Limb (tissue), 2 donors: ENCODE data around the gene SFPQ.
"Not testable (repeated sequence)": the region's sequence is repeated elsewhere in the genome, so short reads cannot be mapped to it uniquely, and the experiment has no call there.

Source experiments
- DNase-seq, 2 donors: peaks; one replicate each; pipeline ENCODE4 v3.0.0-alpha.2; 2016; ENCODE audit errors: extremely low spot score in 2 of 2

The SFPQ gene

DNA sequence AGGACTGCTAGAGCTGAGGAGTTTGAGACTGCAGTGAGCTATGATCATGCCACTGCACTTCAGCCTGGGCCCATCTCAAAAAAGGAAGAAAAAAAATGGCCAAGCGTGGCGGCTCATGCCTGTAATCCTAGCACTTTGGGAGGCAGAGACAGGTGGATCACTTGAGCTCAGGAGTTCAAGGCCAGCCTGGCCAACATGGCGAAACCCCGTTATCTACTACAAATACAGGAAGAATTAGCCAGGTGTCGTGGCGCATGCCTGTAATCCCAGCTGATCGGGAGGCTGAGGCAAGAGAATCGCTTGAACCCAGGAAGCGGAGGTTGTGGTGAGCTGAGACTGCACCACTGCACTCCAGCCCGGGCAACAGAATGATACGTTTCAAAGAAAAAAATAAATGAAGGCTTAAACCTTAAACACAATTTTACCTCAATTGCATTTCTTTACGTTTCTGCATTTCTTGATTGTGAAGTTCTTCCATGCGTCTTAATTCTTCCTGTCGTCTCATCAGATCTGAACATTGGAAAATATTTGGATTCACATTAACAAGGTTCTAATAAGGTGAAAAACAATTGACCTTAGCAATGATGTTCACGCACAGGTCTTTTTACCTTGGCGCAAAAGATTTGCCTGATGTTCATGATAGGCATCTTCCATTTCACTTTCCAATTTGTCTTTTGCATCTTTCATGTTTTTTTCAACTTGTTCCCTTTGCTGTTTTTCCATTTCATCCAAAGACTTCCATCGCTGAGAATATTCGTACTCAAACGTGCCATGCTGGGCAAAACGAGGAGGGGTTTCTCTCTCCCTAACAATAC lies 4.2 kb downstream of the SFPQ start:
- DNase-seq: no peak

DNA sequence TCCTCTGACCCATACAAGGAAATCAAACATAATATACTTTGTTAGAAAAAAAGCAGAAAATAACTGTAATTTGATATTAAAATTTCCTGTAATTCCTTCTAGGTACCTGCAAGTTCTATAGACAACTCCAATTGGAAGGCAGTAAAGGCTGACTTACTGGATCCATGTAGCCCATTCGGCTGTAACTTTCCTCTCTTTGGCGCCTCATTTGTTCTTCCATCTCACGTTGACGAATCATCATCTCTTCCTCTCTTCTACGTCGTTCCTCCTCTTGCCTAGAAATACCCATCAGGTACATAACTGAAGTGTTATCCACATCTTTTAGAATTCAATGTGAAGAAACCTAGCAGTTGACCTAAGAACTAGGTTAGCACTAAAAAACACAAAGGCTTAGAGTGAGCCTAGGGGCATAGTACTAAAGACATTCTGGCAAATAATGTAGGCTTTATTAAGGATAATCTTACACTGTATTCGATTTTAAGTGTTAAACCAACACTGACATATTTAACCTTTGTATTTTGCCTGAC lies 5.1 kb downstream of the SFPQ start:
- DNase-seq: no peak

DNA sequence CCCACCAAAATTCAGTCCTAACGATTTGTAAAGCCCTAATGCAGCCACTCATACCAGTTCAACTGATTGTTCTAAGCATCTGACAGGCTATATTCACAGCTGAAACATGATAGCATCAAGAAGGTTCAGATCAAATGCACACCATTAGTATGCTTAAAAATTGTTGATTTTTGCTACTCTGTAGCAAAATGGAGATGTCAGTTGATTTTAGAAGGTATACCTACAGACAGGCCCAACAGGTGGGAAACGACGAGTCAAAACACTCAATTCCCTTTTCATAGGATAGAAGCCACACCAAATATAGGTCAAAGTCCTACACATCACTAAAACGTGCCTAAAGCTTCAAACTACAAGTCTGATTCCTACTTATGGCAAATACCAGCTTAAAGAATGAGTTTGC lies 6.7 kb downstream of the SFPQ start:
- DNase-seq: no peak

DNA sequence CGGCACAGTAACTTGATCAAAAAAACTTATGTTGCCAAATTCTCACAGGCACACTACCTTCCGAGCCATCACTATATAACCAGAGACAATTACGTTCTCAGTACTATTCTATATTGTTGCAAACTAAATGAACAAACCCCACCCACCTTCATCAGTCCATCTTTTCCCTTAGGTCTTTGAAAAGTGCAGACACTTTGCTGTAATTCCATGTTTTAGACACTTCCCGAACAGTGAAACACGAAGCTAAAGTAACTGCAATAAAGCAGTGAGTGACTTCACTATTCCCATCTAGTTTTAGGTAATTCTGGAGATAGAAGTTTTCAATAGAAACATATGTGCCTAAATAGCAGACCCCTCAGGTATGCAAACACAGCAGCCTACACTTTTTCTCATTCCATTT lies 7.7 kb downstream of the SFPQ start:
- no peak for DNase-seq

DNA sequence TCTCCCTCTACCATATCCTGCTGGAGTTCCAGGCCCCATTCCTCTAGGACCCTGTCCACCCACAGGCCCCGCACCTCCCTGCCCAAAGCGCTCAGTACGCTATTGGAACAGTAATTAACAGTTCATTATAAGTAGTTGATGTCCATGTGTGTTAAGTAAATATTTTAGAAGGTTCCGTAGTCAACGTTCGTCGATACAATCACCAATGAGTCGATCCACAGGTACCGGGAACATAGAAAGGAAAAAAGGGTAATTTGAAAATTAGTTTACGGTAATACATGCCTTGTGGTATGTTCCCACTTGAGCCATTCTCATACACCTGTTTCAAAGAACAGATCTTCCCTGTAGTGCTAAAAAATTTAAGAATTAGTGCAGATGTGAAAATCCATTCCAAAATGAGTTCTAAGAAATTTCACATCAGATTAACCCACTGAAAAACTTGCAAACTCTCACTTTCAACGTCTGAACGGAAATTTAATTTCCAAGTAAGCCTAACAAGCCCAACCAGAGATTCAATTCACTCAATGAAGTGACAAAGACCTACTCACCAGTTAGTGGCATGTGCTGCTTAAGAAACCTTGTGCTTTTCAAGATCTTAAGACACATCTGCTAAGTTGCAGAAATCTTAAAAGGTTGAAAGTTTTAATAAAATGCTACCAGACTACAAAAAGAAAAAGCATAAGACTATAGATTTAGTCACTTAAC lies 8.3 kb downstream of the SFPQ start:
- no peak for DNase-seq

DNA sequence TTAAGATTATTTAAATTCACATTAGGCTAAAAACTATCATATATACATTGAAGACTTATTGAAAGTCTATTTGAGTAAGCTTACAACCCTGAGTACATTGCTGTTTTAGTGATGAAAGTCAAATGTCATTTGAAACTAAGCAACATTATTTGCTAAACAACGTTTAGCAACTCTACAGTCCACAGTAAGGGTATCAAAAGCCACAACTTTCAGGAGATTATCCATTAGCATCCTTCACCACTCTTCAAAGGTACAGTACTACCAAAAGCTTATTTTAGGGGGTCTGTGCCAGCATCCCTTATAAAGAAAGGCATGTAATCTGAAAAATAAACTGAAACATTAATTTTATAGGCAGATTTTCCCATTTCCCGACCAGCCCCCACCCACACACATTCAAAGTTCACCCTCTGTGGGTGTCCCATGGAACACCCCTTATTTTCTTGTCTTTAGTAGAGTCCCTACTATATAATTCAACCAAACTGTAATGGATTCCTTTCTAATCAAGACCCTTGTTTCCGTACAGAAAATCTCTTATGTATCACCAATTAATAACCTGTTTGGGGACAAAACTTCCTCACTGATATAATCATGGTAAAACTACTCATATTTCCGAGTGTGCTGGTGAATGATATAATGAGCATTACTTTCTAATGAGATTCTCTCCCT lies 11.0 kb downstream of the SFPQ start:
- no peak for DNase-seq

DNA sequence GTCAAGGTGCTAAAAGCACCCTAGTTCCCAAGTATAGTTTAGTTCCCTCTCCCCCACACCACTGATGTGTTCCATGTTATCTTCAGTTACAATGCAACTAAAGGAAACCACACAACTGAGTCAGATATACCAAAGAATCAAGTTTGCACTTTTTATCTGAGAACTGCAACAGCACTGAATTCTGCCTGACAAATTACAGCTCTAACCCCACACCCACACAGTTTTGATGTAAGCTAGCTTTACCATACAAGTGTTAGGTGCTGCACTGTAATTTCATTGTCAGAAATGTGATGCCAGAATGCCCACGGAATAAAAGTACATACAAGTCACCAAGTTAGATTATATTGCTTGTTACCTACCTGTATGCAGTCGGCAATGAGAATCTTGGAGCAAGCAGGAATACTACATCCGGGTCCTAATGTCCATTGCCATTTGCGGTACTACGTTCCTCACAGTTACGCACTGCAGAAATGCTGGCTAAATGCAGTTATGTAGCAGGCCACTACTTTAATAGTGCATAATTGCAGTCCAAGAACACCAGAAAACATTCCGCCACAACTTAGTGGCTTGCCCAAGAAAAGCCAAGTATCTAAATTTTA lies 12.1 kb downstream of the SFPQ start:
- DNase-seq: no peak

DNA sequence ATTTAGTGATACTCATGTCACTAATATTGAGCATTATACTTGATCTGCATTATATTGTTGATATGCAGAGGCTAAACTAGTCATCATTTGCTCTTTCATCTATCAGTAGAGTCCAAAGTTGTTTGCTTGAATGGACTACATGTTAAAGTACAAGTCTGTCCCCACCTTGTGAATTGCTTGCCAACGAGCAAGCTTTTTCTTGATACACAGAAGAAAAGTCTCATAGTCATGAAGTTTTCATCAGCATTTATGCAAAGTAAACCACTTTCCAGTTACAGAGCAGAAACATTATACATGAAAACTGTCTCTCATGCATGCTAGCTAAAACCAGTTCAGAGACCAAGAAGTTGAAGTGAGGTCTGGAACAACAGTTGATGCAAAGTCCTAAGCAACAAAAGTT lies 13.0 kb downstream of the SFPQ start:
- no peak for DNase-seq

DNA sequence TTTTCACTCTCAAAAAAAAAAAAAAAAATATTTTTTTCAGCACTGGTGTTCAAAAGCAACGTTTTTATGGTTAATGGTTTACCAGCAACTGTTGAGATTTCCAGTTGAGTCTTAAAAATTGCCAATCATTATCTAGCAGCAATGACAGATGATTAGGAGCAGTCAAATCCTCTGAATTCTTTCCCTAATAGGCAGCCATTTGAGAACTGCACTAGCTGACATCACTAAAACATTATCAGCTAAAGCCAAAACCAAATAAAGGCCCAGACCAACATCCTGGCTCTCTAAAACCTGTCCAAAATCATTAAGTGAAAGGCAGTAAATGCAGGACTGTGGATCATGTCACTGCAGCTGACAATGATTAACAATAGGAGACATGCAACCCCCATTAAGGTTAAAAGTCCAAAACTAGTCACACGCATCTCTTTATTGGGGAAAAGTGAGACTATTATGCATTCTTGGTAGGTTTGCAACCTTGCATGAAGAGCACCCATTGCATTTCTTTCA lies 14.0 kb downstream of the SFPQ start:
- DNase-seq: no peak

DNA sequence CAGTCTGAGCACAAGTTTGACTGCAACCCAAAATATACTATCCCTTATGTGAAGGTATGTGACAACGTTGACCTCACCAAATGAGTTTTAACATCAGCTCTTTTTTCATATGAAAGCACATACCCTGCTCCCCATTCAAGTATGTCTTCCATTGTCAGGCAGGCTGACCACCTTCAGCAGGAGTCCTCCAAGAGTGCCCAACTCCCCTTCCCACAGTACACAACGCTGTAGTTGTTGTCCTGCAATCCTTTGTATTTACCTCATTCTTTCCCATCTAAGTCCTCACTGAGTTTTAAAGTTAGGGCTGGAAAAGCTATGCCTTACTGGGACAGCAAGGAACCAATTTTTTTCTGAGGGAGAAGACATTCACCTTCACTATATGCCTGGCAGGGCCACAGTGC lies 14.7 kb downstream of the SFPQ start:
- no peak for DNase-seq

DNA sequence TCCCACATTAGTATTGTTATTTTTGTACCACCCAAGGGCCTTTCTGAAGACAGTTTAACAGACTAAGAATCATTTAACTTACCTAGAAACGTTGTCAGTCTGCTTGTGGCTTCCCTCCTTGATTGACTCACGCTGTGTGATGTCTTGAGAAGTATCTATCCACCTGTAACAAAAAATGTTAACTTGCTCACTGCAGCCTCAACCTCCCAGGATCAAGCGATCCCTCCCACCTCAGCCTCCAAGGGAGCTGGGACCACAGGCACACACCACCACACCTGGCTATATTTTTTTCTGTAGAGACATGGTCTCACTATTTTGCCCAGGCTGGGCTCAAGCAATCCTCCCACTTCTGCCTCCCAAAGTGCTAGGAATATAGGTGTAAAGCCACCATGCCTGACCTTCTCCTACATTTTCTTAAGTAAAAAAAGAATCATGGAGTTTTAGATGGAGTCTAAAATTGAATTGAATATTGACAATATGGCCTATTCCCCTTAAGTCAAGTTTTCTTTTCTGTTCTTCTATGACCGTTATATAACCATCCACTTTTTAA lies 15.6 kb downstream of the SFPQ start:
- no peak for DNase-seq

DNA sequence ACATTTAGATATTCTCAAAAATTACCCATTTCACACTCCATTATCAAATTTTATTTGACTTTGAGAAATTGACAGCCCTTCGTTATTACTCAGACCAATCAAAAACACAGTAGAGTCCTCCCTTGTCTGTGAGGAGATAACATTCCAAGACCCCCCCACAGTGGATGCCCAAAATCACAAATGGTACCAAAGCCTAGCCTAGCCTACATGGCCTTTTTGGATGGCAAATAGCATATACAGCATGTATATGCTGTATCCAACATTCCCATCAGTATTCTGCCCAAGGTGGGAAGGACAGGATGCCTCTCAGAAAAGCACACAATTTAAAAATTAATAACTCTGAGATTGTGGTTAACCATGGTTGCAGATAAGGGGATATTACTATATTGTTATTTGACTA lies 17.3 kb downstream of the SFPQ start:
- no peak for DNase-seq

DNA sequence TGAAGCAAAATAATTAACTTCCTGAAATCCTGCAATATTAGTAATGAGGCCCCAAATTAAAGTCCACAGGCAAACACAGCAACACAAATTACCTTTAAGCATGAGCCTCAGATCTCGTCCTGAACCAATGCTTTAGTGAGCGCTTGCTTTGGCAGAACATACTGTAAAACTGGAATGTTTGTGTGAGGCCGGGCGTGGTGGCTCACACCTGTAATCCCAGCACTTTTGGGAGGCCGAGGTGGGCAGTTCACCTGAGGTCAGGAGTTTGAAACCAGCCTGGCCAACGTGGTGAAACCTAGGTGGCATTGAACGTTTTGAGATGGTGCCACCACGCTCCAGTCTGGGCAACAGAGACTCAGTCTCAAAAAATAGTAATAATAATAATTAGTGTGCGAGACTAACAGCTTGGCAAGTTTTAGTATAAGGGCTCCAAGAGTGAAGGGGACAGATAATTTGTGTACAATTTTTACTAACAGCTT lies 17.8 kb downstream of the SFPQ start:
- DNase-seq: no peak

DNA sequence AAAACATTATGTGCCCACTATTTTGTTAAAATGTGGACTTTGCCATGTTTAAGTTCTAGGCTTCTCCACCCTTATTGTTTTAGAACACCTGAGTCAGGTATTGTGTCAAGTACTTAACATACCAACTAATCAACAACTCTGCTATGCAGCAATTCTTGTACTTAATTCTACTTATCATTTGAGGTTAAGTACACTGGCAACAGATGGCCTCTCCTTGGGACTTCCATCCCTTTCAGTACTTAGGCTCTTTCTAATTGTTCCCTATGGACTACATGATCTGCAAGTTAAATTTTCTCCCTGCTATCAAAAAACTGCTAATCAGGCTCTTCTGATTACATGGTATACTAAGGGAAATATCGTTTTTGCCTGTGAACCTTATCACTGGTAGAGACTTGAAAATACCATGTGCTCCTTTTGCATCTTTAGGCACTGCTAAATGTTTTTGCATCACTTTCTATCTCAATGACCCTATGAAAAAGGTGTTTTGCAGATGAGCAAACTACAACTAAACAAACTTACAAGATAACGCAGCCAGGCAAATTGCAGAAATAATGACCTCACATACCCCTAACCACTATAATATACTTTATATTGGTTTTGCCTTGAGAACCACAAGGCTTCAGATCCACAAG lies 18.9 kb downstream of the SFPQ start:
- no peak for DNase-seq

DNA sequence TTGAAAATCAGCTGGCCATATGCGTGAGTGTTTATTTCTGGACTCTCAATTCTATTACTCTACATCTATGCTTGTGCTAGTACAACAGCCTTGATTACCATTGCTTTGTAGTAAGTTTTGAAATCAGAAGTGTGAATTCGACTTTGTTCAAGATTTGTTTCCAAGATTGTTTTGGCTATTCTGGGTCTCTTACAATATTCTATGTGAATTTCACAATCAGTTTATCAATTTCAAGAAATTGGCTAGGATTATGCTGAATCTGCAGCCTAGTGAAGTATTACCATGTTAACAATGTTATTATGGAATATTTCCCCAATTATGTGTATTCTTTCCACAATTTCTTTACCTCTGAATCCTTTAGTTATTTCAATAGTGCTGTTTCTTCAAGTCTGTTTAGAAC lies 19.5 kb downstream of the SFPQ start:
- no peak for DNase-seq

DNA sequence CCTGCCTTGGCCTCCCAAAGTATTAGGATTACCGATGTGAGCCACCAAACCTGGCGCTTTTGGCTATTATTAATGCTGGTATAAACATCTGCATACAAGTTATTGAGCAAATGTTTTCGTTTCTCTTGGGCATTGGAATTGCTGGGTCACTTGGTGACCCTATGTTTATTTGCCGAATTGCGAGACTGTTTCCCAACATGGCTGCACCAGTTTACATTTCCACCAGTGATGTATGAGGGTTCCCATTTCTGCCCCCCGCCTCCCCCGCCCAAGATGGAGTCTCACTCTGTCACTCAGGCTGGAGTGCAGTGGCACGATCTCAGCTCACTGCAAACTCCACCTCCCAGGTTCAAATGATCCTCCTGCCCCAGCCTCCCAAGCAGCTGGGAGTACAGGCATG lies 20.9 kb downstream of the SFPQ start:
- DNase-seq: no peak

DNA sequence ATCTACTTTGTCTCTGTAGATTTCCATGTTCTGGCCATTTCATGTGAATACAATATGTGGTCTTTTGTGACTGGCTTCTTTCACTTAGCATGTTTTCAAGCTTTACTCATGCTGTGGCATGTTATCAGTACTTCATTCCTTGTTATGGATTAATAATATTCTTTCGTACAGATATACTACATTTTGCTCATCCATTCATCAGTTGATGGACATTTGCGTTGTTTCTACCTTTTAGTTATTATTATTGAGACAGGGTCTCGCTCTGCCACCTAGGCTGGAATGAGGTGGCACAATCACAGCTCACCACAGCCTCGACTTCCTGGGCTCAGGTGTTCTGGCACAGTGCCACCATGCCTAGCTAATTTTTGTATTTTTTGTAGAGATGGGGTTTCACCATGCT lies 21.4 kb downstream of the SFPQ start:
- DNase-seq: no peak

DNA sequence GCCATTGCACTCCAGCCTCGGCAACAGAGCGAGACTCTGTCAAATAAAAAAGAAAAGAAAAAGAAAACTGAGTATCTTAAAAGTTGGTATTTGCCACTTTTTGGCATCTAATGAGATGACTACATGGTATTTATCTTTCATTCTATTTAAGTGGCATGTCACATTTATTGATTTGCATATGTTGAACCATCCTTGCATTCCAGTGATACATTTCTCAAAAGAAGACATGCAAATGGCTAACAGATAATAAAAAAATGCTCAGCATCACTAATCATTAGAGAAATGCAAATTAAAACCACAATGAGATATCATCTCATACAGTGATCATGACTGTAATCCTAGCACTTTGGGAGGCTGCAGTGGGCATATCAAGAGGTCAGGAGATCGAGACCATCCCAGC lies 28.1 kb downstream of the SFPQ start:
- DNase-seq: no peak

DNA sequence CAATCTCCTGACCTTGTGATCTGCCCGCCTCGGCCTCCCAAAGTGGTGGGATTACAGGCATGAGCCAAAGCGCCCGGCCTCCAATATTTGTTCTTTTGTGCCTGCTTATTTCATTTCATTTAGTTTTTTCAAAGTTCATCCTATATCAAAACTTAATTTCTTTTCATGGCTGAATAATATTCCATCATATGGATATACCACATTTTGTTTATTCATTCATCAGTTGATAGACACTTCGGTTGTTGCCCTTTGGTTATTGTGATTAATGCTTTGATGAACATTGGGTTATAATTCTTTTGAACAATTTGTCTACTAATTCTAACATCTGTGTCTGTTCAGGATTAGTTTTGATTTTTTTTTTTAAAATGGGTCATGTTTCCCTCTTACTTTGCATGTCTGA lies 41.7 kb downstream of the SFPQ start:
- DNase-seq: no peak

DNA sequence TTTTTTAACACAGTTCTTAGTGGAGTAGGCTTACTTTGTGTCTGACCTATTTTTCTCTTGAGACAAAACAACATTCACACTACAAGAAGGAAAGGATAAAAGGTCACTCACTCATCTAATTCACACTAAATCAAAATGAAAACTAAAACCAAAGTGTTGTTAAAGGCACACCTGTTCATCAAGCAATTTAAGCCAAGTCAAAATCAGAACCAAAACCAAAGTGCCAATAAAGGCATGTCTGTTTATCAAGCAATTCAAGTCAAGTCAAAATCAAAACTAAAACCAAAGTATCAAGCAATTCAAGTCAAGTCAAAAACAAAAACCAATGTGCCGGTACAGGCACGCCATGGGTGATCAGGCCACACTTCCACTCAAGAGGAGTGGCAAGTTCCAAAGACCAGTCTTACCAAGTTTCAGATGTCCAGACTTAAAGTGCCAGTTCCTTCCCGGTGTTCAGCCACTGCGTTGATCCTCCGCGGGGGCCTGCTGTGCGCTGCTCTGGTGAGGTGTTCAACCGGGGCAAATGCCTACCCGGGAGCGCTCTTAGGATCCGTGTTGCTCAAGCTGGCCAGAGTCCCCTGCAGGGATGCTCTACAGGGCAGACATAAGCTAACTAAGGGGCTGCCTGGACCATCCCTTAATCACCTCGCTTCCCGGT lies 46.9 kb downstream of the SFPQ start:
- DNase-seq: not testable (repeated sequence)
